ENCODE data around the gene CACNA1H. TPM values are rescaled to one million over a fixed set of nuclear protein-coding genes. Genes with fewer than 3 reads are reported as not detected.

Gene CACNA1H
- 100 to 1,000 TPM; 133 to 330 (median 173) TPM for total RNA-seq

DNA sequence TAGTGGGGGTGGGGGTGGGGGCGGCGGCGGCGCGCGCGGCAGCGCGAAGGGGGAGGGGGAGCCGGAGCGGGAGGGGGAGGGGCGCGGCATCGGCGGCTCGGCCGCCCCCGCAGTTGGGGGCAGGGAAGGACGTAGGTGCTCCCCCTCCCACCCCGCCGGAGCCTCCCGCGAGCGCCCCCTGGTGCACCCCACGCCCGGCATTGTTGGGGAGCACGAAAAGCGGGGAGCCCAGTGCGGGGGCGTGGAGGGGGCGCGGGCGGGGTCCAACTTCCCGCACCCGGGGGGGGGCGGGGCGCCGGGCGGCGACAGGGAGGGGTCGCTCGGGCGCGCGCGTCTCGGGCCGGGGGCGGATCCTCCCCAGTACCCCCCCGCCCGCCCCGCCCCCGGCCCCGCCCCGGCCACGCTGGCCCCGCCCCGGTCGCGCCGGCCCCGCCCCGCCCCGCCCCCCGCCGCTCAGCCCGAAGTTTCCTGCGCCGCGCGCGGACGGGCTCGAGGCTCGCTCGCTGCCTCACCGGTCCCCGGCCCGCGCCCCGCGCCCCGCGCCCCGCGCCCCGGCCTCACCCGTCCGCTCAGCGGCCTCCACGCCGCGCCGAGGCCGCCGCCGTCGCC is at the start of gene CACNA1H:
TSS of gene CACNA1H (plus strand) at position 456 of the 609 bp plus-strand sequence. CDS start 632 bp downstream, outside the sequence.
- Histone ChIP-seq H3K27me3 (peaks cover 55% of the 10 kb centered on the region), H3K36me3 (no peaks in the 10 kb centered on the region), H3K27ac (peak within 1 kb of the TSS; percentile 80 to 98 (median 94)), H3K9me3 (no peaks in the 10 kb centered on the region), H3K4me1 (peaks cover 0 to 66% (median 22%) of the 10 kb centered on the region in 3 donors), H3K4me3 (peak within 1 kb of the TSS; percentile 76 to 81)
- no CpG with 5 or more reads among the region's 98 CpGs for WGBS, 2 donors (ENCODE audit: low coverage in 1 of 2)
- ATAC-seq = peak; percentile 53
- TF ChIP-seq, protein P1, sequence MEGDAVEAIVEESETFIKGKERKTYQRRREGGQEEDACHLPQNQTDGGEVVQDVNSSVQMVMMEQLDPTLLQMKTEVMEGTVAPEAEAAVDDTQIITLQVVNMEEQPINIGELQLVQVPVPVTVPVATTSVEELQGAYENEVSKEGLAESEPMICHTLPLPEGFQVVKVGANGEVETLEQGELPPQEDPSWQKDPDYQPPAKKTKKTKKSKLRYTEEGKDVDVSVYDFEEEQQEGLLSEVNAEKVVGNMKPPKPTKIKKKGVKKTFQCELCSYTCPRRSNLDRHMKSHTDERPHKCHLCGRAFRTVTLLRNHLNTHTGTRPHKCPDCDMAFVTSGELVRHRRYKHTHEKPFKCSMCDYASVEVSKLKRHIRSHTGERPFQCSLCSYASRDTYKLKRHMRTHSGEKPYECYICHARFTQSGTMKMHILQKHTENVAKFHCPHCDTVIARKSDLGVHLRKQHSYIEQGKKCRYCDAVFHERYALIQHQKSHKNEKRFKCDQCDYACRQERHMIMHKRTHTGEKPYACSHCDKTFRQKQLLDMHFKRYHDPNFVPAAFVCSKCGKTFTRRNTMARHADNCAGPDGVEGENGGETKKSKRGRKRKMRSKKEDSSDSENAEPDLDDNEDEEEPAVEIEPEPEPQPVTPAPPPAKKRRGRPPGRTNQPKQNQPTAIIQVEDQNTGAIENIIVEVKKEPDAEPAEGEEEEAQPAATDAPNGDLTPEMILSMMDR (IDR thresholded peaks at IDR 0.05) = peak in 1 of 4 experiments; percentile 71
- no peak for TF ChIP-seq POLR2A (IDR thresholded peaks at IDR 0.05)

DNA sequence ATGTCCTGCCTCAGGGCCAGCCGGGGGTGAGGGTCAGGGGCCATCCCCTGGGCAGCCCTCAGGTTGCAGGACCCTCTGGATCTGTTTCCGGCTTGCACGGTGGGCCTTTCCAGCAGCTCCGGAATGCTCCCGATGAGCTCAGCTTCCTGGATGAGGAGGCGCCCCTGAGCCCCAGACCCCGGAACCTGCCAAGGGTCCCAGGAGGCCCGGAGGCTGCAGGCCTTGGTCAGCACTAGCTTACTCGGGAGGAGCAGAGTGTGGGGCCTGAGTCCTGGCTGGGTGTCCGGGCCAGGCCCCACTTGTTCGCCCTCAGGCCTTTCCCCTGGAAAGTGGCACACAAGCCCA is 49.3 kb upstream of the CACNA1H start:
- Histone ChIP-seq H3K27me3 (peaks cover 98% of the 10 kb centered on the region), H3K4me1 (peaks cover 0 to 27% (median 4%) of the 10 kb centered on the region in 3 donors), H3K36me3 (no peaks in the 10 kb centered on the region), H3K27ac (no peak overlapping the region), H3K9me3 (no peaks in the 10 kb centered on the region), H3K4me3 (no peak overlapping the region)
- TF ChIP-seq POLR2AphosphoS5 (IDR thresholded peaks at IDR 0.05) (no peak), POLR2A (IDR thresholded peaks at IDR 0.05) (no peak), EP300 (IDR thresholded peaks at IDR 0.05) (no peak)
- TF ChIP-seq, protein P1 (IDR thresholded peaks at IDR 0.05) = no peak
- ATAC-seq = no peak
- WGBS, 2 donors (ENCODE audit: low coverage in 1 of 2) = no CpG with 5 or more reads among the region's 11 CpGs

DNA sequence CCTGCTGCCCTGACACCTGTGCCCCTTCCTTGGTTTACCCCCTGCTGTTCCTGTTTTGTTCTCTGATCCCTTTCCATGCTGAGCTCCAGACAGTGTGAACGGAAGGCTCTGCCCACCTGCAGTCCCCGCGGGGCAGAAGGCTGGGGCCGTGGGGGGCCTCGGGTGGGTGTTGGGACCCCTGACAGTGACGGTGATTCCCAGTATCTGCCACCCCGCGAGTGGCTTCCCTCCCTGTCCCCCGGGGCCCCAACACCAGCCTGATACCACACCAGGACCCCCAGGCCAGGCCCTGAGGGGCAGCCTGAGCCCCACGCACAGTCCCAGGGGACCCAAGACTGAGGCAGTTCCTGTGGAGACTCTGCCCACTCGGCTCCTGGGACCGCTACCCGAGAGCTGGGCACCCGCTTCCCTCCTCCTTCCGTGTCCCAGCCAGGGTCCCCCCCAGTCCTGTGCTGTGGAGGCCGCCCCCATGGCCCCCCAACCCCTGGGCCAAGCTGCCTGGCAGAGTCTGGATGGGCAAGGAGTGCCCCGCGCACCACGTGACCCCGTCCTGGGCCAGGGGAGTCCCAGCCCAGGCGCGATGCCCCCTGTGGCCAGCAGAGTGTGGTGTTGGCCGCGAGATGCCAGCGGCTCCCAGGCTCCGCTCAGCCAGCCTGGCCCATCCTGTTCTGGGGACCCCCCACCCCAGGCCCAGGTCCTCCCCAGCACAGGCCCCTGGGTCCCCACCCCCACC is 46.9 kb upstream of the CACNA1H start:
- H3K4me3 ChIP-seq = no peak overlapping the region
- H3K36me3 ChIP-seq = no peaks in the 10 kb centered on the region
- H3K27ac ChIP-seq = no peak overlapping the region
- no peaks in the 10 kb centered on the region for H3K9me3 ChIP-seq
- H3K27me3 ChIP-seq = peaks cover 81% of the 10 kb centered on the region
- TF ChIP-seq POLR2AphosphoS5 (IDR thresholded peaks at IDR 0.05) = peak; percentile 28
- no peak for TF ChIP-seq EP300 (IDR thresholded peaks at IDR 0.05)
- TF ChIP-seq, protein P1 (IDR thresholded peaks at IDR 0.05) = peak in 3 of 4 experiments; percentile 90 to 98 (median 92)
- TF ChIP-seq POLR2A (IDR thresholded peaks at IDR 0.05) = no peak
- H3K4me1 ChIP-seq = peaks cover 0 to 34% (median 4%) of the 10 kb centered on the region in 3 donors
- WGBS, 2 donors (ENCODE audit: low coverage in 1 of 2) = 35% methylated on average over 5 of the region's 26 CpGs; no CpG with 5 or more reads in 1 of the 2 donors
- ATAC-seq = peak; percentile 78

DNA sequence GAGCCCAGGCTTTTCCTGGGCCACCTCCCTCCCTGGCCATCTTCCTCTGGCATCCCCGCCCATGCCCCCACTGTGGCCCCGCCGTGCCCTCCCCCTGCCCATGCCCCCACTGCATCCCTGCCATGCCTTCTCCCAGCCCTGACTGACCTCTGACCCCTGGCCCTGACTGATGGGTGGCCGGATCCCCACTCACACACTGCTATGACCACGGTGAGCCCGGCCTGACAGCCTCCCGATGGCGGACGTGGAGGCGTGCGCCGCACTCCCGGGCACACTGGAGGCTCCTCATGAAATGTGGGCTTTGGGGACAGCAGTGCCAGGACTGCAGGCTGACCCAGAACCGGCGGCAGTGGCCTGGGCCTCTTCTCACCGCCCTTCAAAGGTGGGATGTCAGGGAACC is 46.2 kb upstream of the CACNA1H start:
- Histone ChIP-seq H3K4me3 (no peak overlapping the region), H3K27ac (no peak overlapping the region), H3K4me1 (peaks cover 0 to 34% (median 4%) of the 10 kb centered on the region in 3 donors), H3K27me3 (peaks cover 75% of the 10 kb centered on the region), H3K9me3 (no peaks in the 10 kb centered on the region), H3K36me3 (no peaks in the 10 kb centered on the region)
- 42% methylated on average over 2 of the region's 16 CpGs; no CpG with 5 or more reads in 1 of the 2 donors for WGBS, 2 donors (ENCODE audit: low coverage in 1 of 2)
- ATAC-seq = no peak
- no peak for TF ChIP-seq POLR2AphosphoS5 (IDR thresholded peaks at IDR 0.05)

DNA sequence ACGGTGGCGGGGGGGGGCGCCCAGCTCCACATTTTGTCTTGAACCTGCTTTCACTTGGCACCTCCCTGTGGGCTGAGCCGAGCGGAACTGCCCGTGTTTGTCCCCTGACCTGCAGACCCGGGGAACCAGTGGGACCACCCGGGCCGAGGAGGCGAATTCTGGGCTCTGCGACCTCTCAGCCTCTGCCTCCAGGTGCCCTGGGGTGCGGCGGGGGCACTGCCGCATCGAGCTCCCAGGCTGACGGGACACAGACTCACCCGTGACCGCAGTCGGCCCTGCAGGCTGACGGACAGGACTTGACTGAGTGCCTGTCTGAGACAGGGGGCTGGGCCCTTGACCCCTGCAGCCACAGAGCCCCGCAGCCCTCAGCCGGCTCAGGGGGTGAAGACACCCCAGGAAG is 45.8 kb upstream of the CACNA1H start:
- no peak for ATAC-seq
- TF ChIP-seq, protein P1 (IDR thresholded peaks at IDR 0.05) = no peak
- TF ChIP-seq EP300 (IDR thresholded peaks at IDR 0.05) (no peak), POLR2AphosphoS5 (IDR thresholded peaks at IDR 0.05) (no peak), POLR2A (IDR thresholded peaks at IDR 0.05) (no peak)
- no peaks in the 10 kb centered on the region for H3K36me3 ChIP-seq
- H3K4me3 ChIP-seq = no peak overlapping the region
- WGBS, 2 donors (ENCODE audit: low coverage in 1 of 2) = no CpG with 5 or more reads among the region's 22 CpGs
- H3K27ac ChIP-seq = no peak overlapping the region
- H3K9me3 ChIP-seq = no peaks in the 10 kb centered on the region
- H3K27me3 ChIP-seq = peaks cover 70% of the 10 kb centered on the region
- peaks cover 0 to 34% (median 4%) of the 10 kb centered on the region in 3 donors for H3K4me1 ChIP-seq
